HL-60 (cell line): Measurements from ENCODE around the gene PNISR.
A peak's percentile ranks its signal among the peaks of the same experiment; 100 is the strongest.

ENCODE experiments used
- DNase-seq, 2 experiments: peaks; one replicate each; pipeline ENCODE4 v3.0.0-alpha.2; 2010 to 2020; ENCODE audit warnings: low read depth in 1 of 2, low spot score in 1 of 2
- H3K27ac ChIP-seq: fragments of 250-450 bp; sonication (Bioruptor Pico); replicated peaks from 2 replicates; pipeline ENCODE4 v1.5.1; 2020; ENCODE audit warnings: mild to moderate bottlenecking, moderate library complexity
- H3K27me3 ChIP-seq: fragments of 250-450 bp; sonication (Bioruptor Pico); 2 replicates; pipeline ENCODE4 v1.5.1; 2021; ENCODE audit warnings: mild to moderate bottlenecking, moderate library complexity; ENCODE audit not compliant: insufficient read depth, poor library complexity, severe bottlenecking
- H3K4me3 ChIP-seq: replicated peaks from 2 replicates; pipeline ENCODE4 v1.5.1; 2011; ENCODE audit warnings: mild to moderate bottlenecking, control low read depth, low read length; ENCODE audit not compliant: insufficient read depth
- CTCF ChIP-seq: IDR thresholded peaks from one replicate; pipeline ENCODE4 v1.5.1; 2011; ENCODE audit warnings: low read length, control low read depth, inconsistent platforms; ENCODE audit not compliant: insufficient read depth
- GABPA ChIP-seq: IDR thresholded peaks from 2 replicates; pipeline ENCODE4 v1.6.1; 2012; ENCODE audit warnings: low read depth
- POLR2AphosphoS5 ChIP-seq: IDR thresholded peaks from 2 replicates; pipeline ENCODE4 v1.6.1; 2012; ENCODE audit warnings: low read depth
- REST ChIP-seq: IDR thresholded peaks from 2 replicates; pipeline ENCODE4 v1.6.1; 2012; ENCODE audit warnings: low read depth; ENCODE audit not compliant: insufficient replicate concordance
- SPI1 ChIP-seq: IDR thresholded peaks from 2 replicates; pipeline ENCODE4 v1.6.1; 2012; ENCODE audit warnings: low read depth, mild to moderate bottlenecking, borderline replicate concordance
- long read RNA-seq: library from polyadenylated mRNA; unstranded; transcript quantifications from one replicate; pipeline ENCODE4 v2.0.0, GENCODE V29; 2020

The PNISR gene
- long read RNA-seq, full-length matches to known transcripts = 79 of 333 reads
- long read RNA-seq, partial matches to known transcripts = 104 of 333 reads
- long read RNA-seq, other reads (novel, unspliced or antisense) = 150 of 333 reads

GRCh38 chr6:99424761-99425646, at the start of gene PNISR:
PNISR (minus strand) TSS chr6:99425308; CDS start chr6:99414659, 10,649 bp downstream.
- peak within 1 kb of the TSS; percentile 89 for H3K27ac ChIP-seq
- peak; percentile 96 for DNase-seq
- peak; percentile 99 for TF ChIP-seq GABPA
- TF ChIP-seq REST = no peak
- TF ChIP-seq SPI1 = no peak
- peak; percentile 87 for TF ChIP-seq POLR2AphosphoS5
- TF ChIP-seq CTCF = no peak
- no peaks in the 10 kb centered on the region for H3K27me3 ChIP-seq
- peak within 1 kb of the TSS; percentile 83 for H3K4me3 ChIP-seq

DNA sequence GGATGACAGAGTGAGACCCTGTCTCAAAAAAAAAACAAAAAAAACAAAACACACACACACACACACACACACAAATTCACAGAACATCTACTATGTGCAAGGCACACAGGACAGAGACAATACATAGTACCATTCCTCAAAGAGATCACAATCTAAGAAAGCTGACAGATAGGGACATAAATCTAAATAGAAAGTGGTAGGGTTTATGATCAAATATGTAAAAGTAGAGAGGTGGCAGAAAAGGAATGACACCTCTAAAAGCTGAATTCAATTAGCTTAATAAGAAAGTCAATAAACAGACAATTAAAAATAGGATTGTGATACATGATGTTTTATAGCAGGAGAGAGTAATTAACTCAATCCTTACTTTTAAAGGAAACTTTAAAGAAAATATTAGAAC, 48.6 kb upstream of the PNISR start:
- Histone ChIP-seq H3K27ac (no peak overlapping the region), H3K27me3 (no peaks in the 10 kb centered on the region), H3K4me3 (no peak overlapping the region)
- TF ChIP-seq CTCF (no peak), POLR2AphosphoS5 (no peak), SPI1 (no peak), GABPA (no peak), REST (no peak)
- no peak for DNase-seq

- no peak overlapping the region for H3K4me3 ChIP-seq
- no peak overlapping the region for H3K27ac ChIP-seq
- H3K27me3 ChIP-seq = no peaks in the 10 kb centered on the region
- DNase-seq = no peak
- TF ChIP-seq CTCF (no peak), GABPA (no peak), SPI1 (no peak), POLR2AphosphoS5 (no peak), REST (no peak)
Observed at GRCh38 chr6:99471638-99472037, 46.5 kb upstream of the PNISR start.
